Sigmoid colon (tissue), 7 donors: ENCODE measurements around the gene TMEM271. TPM values are rescaled to one million over a fixed set of nuclear protein-coding genes. Genes with fewer than 3 reads are reported as not detected.

ENCODE experiments used
- DNase-seq: peaks from one replicate; pipeline ENCODE4 v3.0.0-alpha.2; 2019
- H3K27ac ChIP-seq, 4 donors: fragments of 200-600 bp; sonication (generic); one replicate each; pipeline ENCODE4 v1.5.1; 2016 to 2019; ENCODE audit warnings: mild to moderate bottlenecking in 1 of 4
- H3K27me3 ChIP-seq, 3 donors: fragments of 200-600 bp; sonication (generic); one replicate each; pipeline ENCODE4 v1.5.1; 2019; ENCODE audit warnings: mild to moderate bottlenecking in 1 of 3
- H3K36me3 ChIP-seq, 4 donors: fragments of 200-600 bp; sonication (generic); one replicate each; pipeline ENCODE4 v1.5.1; 2016 to 2019
- H3K4me1 ChIP-seq, 4 donors: fragments of 200-600 bp; sonication (generic); one replicate each; pipeline ENCODE4 v1.5.1; 2017 to 2019
- H3K4me3 ChIP-seq, 4 donors: fragments of 200-600 bp; sonication (generic); one replicate each; pipeline ENCODE4 v1.5.1; 2017 to 2019; ENCODE audit warnings: mild to moderate bottlenecking in 2 of 4, moderate library complexity in 1 of 4
- H3K9me3 ChIP-seq, 4 donors: fragments of 200-600 bp in 3 of 4; sonication (generic) in 3 of 4; one replicate each; pipeline versions ENCODE4 v1.5.1 to v1.6.1; 2013 to 2019
- CTCF ChIP-seq, 4 experiments: fragments of 450-650 bp in 3 of 4; fragments of 200-600 bp in 1 of 4; IDR thresholded peaks; one replicate each; pipeline ENCODE4 v1.5.1; 2016 to 2019; ENCODE audit warnings: antibody characterized with exemption in 4 of 4, mild to moderate bottlenecking in 3 of 4, moderate library complexity in 2 of 4
- EP300 ChIP-seq, 4 donors: sonication (generic); formaldehyde crosslinking; IDR thresholded peaks; one replicate each; pipeline ENCODE4 v1.6.1; 2017; ENCODE audit warnings: antibody characterized with exemption in 4 of 4
- POLR2A ChIP-seq, 2 donors: fragments of 450-650 bp; IDR thresholded peaks; one replicate each; pipeline ENCODE4 v1.6.1; 2016; ENCODE audit warnings: antibody characterized with exemption in 2 of 2, mild to moderate bottlenecking in 2 of 2, moderate library complexity in 2 of 2
- POLR2AphosphoS5 ChIP-seq, 4 donors: sonication (generic); formaldehyde crosslinking; IDR thresholded peaks; one replicate each; pipeline ENCODE4 v1.6.1; 2017; ENCODE audit warnings: antibody characterized with exemption in 4 of 4
- WGBS, 2 donors: extraction: QIAGEN DNeasy Blood & Tissue Kit; methylation state at CpG; one replicate each; pipeline ENCODE4 v1.1.7; 2013; 5-methylcytosine and 5-hydroxymethylcytosine counted together
- intact Hi-C: fragments of 100-400 bp; cut with DNase I; formaldehyde crosslinking; loops from one replicate; pipeline ENCODE4 v1.15.1; 2023
- polyA plus RNA-seq, 3 donors: library from polyadenylated mRNA; stranded (reverse); fragments of 200-250 nt; gene quantifications; one replicate each; pipeline ENCODE4 v1.2.3, GENCODE V29; 2013
- total RNA-seq, 4 donors: library from RNA; depleted of rRNA; stranded (reverse); fragments of >200 nt; gene quantifications; one replicate each; pipeline ENCODE4 v1.1.0, GENCODE V29; 2016
- donor health status: healthy with polysubstance abuse.
- donor health status: Bipolar disorder and iron deficiency.
- donor health status: healthy.

The TMEM271 gene
- total and polyA plus RNA-seq, 7 donors: 0.06 to 0.41 (median 0.36) TPM; not detected in 4

GRCh38 chr4:526971-527460 lies 49.1 kb downstream of the TMEM271 start:
- H3K4me3 ChIP-seq: no peak overlapping the region
- H3K27ac ChIP-seq: no peak overlapping the region
- no peaks in the 10 kb centered on the region for H3K4me1 ChIP-seq
- DNase-seq: no peak
- H3K36me3 ChIP-seq: peaks cover 34 to 94% (median 44%) of the 10 kb centered on the region in 4 donors
- intact Hi-C loops: no loop called here
- no peaks in the 10 kb centered on the region for H3K9me3 ChIP-seq
- 97% methylated on average over 21 of the region's 21 CpGs for WGBS, 2 donors
- TF ChIP-seq EP300 (IDR thresholded peaks at IDR 0.05): no peak
- TF ChIP-seq POLR2AphosphoS5 (IDR thresholded peaks at IDR 0.05): no peak
- no peak for TF ChIP-seq CTCF (IDR thresholded peaks at IDR 0.05)
- TF ChIP-seq POLR2A (IDR thresholded peaks at IDR 0.05): no peak
- H3K27me3 ChIP-seq: no peaks in the 10 kb centered on the region

- no peaks in the 10 kb centered on the region for H3K4me1 ChIP-seq
- H3K36me3 ChIP-seq: peaks cover 28 to 94% (median 46%) of the 10 kb centered on the region in 4 donors
- H3K4me3 ChIP-seq: no peak overlapping the region
- WGBS, 2 donors: 97% methylated on average over 22 of the region's 22 CpGs
- no peak overlapping the region for H3K27ac ChIP-seq
- no peaks in the 10 kb centered on the region for H3K9me3 ChIP-seq
- DNase-seq: no peak
- intact Hi-C loops: no loop called here
- H3K27me3 ChIP-seq: no peaks in the 10 kb centered on the region
- no peak for TF ChIP-seq EP300 (IDR thresholded peaks at IDR 0.05)
- TF ChIP-seq POLR2A (IDR thresholded peaks at IDR 0.05): no peak
- TF ChIP-seq POLR2AphosphoS5 (IDR thresholded peaks at IDR 0.05): no peak
- no peak for TF ChIP-seq CTCF (IDR thresholded peaks at IDR 0.05)
Measured at GRCh38 chr4:526189-526909, 49.7 kb downstream of the TMEM271 start.

DNA sequence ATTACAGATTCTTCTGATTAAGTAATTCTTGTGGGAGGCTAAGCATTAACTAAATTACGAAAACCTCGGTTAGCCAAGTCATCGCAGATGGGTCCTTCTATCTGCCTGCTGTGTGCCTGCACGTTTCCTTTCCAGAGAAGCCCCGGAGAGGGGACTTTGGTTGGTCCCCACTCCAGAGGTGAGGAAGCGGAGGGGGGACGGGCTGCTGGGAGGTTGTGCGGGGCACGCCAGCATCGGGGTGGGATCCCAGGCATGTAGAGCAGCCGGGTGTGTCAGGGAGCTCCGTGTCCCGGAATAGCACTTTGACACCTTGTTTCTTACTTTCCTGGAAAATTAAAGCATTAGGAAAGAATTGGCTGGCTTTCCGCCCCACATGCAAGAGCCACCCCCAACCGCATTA lies 50.4 kb downstream of the TMEM271 start:
- Histone ChIP-seq H3K36me3 (peaks cover 21 to 94% (median 44%) of the 10 kb centered on the region in 4 donors), H3K27me3 (no peaks in the 10 kb centered on the region), H3K9me3 (no peaks in the 10 kb centered on the region), H3K27ac (no peak overlapping the region), H3K4me3 (no peak overlapping the region), H3K4me1 (no peaks in the 10 kb centered on the region)
- no peak for TF ChIP-seq POLR2A (IDR thresholded peaks at IDR 0.05)
- no peak for TF ChIP-seq POLR2AphosphoS5 (IDR thresholded peaks at IDR 0.05)
- intact Hi-C loops: no loop called here
- DNase-seq: no peak
- 97% methylated on average over 15 of the region's 15 CpGs for WGBS, 2 donors

- Histone ChIP-seq H3K4me1 (no peaks in the 10 kb centered on the region), H3K27ac (no peak overlapping the region), H3K9me3 (no peaks in the 10 kb centered on the region), H3K27me3 (no peaks in the 10 kb centered on the region), H3K4me3 (no peak overlapping the region), H3K36me3 (peaks cover 10 to 82% (median 38%) of the 10 kb centered on the region in 4 donors)
- intact Hi-C loops: no loop called here
- WGBS, 2 donors: 96 to 97% methylated on average over 15 of the region's 15 CpGs
- no peak for DNase-seq
- TF ChIP-seq EP300 (IDR thresholded peaks at IDR 0.05) (no peak), POLR2AphosphoS5 (IDR thresholded peaks at IDR 0.05) (no peak), POLR2A (IDR thresholded peaks at IDR 0.05) (no peak)
Measured at GRCh38 chr4:524196-524595, 51.9 kb downstream of the TMEM271 start.

Other genes starting within 250 kb of the TMEM271 start
- gene ZNF141, start 238.5 kb downstream of the TMEM271 start, total RNA-seq: 10 to 100 TPM; 17.4 to 24.4 (median 23.2) TPM
- gene ZNF141, start 238.5 kb downstream of the TMEM271 start, polyA plus RNA-seq: 1 to 10 TPM; 2.4 to 5.9 (median 3.2) TPM
- 10 to 100 TPM; 19.0 to 25.5 (median 21.5) TPM for gene ZNF721, start 77.1 kb downstream of the TMEM271 start, total RNA-seq
- gene ZNF721, start 77.1 kb downstream of the TMEM271 start, polyA plus RNA-seq: 10 to 100 TPM in 1 of 3 donors, 1 to 10 TPM in 2; 6.2 to 11.1 (median 7.2) TPM
- 10 to 100 TPM; 32.1 to 71.2 (median 46.7) TPM for gene PIGG, start 77.1 kb downstream of the TMEM271 start, total RNA-seq
- gene PIGG, start 77.1 kb downstream of the TMEM271 start, polyA plus RNA-seq: 10 to 100 TPM in 1 of 3 donors, 1 to 10 TPM in 2; 6.0 to 38.0 (median 9.7) TPM
- 1 to 10 TPM in 2 of 4 donors, under 1 TPM in 1, not detected in 1; 0.41 to 5.4 (median 2.6) TPM for gene PDE6B, start 49.3 kb upstream of the TMEM271 start, total RNA-seq
- 1 to 10 TPM in 1 of 3 donors, under 1 TPM in 2; under 0.01 to 4.1 (median 0.46) TPM for gene PDE6B, start 49.3 kb upstream of the TMEM271 start, polyA plus RNA-seq
- 100 to 1,000 TPM; 104 to 244 (median 194) TPM for gene ATP5ME, start 98.0 kb upstream of the TMEM271 start, total RNA-seq
- gene ATP5ME, start 98.0 kb upstream of the TMEM271 start, polyA plus RNA-seq: 1,000 to 10,000 TPM in 2 of 3 donors, 100 to 1,000 TPM in 1; 610 to 1,302 (median 1,156) TPM
- 10 to 100 TPM in 2 of 4 donors, 1 to 10 TPM in 2; 5.7 to 11.7 (median 9.8) TPM for gene MYL5, start 98.2 kb upstream of the TMEM271 start, total RNA-seq
- gene MYL5, start 98.2 kb upstream of the TMEM271 start, polyA plus RNA-seq: 10 to 100 TPM; 19.2 to 29.7 (median 28.7) TPM
- gene SLC49A3, start 112.9 kb upstream of the TMEM271 start, total RNA-seq: 1 to 10 TPM; 3.9 to 5.0 (median 4.5) TPM
- gene SLC49A3, start 112.9 kb upstream of the TMEM271 start, polyA plus RNA-seq: 1 to 10 TPM; 2.4 to 6.4 (median 4.6) TPM
- 10 to 100 TPM; 26.4 to 60.1 (median 40.2) TPM for gene PCGF3, start 129.5 kb upstream of the TMEM271 start, total RNA-seq
- 10 to 100 TPM; 15.6 to 52.9 (median 24.5) TPM for gene PCGF3, start 129.5 kb upstream of the TMEM271 start, polyA plus RNA-seq
- gene CPLX1, start 249.8 kb upstream of the TMEM271 start, total RNA-seq: 1 to 10 TPM in 1 of 4 donors, under 1 TPM in 3; 0.36 to 1.7 (median 0.45) TPM
- gene CPLX1, start 249.8 kb upstream of the TMEM271 start, polyA plus RNA-seq: 1 to 10 TPM in 2 of 3 donors, under 1 TPM in 1; 0.23 to 3.0 (median 2.8) TPM